NCI-H774 (cell line): ENCODE measurements around the gene CARMIL1.
A peak's percentile ranks its signal among the peaks of the same experiment; 100 is the strongest.

ENCODE experiments used
- DNase-seq: peaks from one replicate; lab custom pipeline; 2025; lab: John Stamatoyannopoulos, UW

CARMIL1 gene

GRCh38 chr6:25278914-25279747, at the start of gene CARMIL1:
Gene CARMIL1, plus strand, starts transcription at chr6:25279374. Its CDS starts 422 bp downstream, at chr6:25279796.
- DNase-seq, result peak; percentile 82

- DNase-seq, result no peak
Measured at GRCh38 chr6:25229671-25230321, 49.4 kb upstream of the CARMIL1 start.

- DNase-seq, result no peak
Measured at GRCh38 chr6:25232479-25232878, 46.7 kb upstream of the CARMIL1 start.

- DNase-seq, result no peak
Measured at GRCh38 chr6:25233226-25233625, 45.9 kb upstream of the CARMIL1 start.

- no peak for DNase-seq
Measured at GRCh38 chr6:25237579-25237978, 41.6 kb upstream of the CARMIL1 start.

- DNase-seq, result no peak
Measured at GRCh38 chr6:25239059-25239458, 40.1 kb upstream of the CARMIL1 start.

- no peak for DNase-seq
Measured at GRCh38 chr6:25239498-25239897, 39.7 kb upstream of the CARMIL1 start.

GRCh38 chr6:25242567-25242966, 36.6 kb upstream of the CARMIL1 start:
- DNase-seq, result no peak

- no peak for DNase-seq
Measured at GRCh38 chr6:25244865-25245264, 34.3 kb upstream of the CARMIL1 start.

GRCh38 chr6:25248123-25248522, 31.1 kb upstream of the CARMIL1 start:
- no peak for DNase-seq

- no peak for DNase-seq
Measured at GRCh38 chr6:25249133-25249532, 30.0 kb upstream of the CARMIL1 start.

GRCh38 chr6:25250878-25251277, 28.3 kb upstream of the CARMIL1 start:
- DNase-seq, result no peak

GRCh38 chr6:25251426-25251825, 27.7 kb upstream of the CARMIL1 start:
- DNase-seq, result no peak

GRCh38 chr6:25253351-25253750, 25.8 kb upstream of the CARMIL1 start:
- no peak for DNase-seq

- no peak for DNase-seq
Measured at GRCh38 chr6:25254671-25255070, 24.5 kb upstream of the CARMIL1 start.

GRCh38 chr6:25257686-25258348, 21.4 kb upstream of the CARMIL1 start:
- no peak for DNase-seq

GRCh38 chr6:25259756-25260155, 19.4 kb upstream of the CARMIL1 start:
- no peak for DNase-seq

GRCh38 chr6:25263657-25264056, 15.5 kb upstream of the CARMIL1 start:
- no peak for DNase-seq

GRCh38 chr6:25266456-25267100, 12.6 kb upstream of the CARMIL1 start:
- DNase-seq, result no peak

GRCh38 chr6:25267662-25268061, 11.5 kb upstream of the CARMIL1 start:
- no peak for DNase-seq

- DNase-seq, result no peak
Measured at GRCh38 chr6:25270559-25270958, 8.6 kb upstream of the CARMIL1 start.

- no peak for DNase-seq
Measured at GRCh38 chr6:25275436-25275835, 3.7 kb upstream of the CARMIL1 start.
